Occipital lobe (tissue), 2 donors: ENCODE results near the gene CLCA2. TPM values are rescaled to one million over a fixed set of nuclear protein-coding genes. Genes with fewer than 3 reads are reported as not detected.

Experiments used
- DNase-seq: peaks from one replicate; lab custom pipeline; 2025; lab: John Stamatoyannopoulos, UW
- total RNA-seq: library from RNA; depleted of rRNA; stranded (reverse); fragments of >200 nt; gene quantifications from one replicate; pipeline ENCODE4 v1.2.3, GENCODE V29; 2014

Gene CLCA2
- total RNA-seq: under 0.01 TPM

DNA sequence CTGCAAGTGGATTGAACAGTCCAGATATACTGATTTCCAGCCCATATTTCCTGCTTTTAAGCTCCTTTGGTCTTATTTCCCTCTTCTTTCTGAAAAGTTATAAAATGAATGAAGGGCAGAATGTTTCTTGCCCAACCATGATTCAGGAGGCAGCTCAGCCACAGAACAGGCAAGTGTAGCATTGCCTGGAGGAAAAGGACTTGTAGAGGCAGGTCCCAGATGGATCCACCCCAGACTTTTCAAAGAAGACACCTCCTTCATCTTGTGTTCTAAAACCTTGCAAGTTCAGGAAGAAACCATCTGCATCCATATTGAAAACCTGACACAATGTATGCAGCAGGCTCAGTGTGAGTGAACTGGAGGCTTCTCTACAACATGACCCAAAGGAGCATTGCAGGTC is at the start of gene CLCA2:
Gene CLCA2, plus strand, starts transcription at position 299 of the 400 bp plus-strand sequence. Its CDS starts 77 bp downstream, at position 376.
- DNase-seq: no peak

GRCh38 chr1:86375688-86376087 is 48.3 kb upstream of the CLCA2 start:
- DNase-seq: no peak

GRCh38 chr1:86377341-86377740 is 46.6 kb upstream of the CLCA2 start:
- no peak for DNase-seq

DNA sequence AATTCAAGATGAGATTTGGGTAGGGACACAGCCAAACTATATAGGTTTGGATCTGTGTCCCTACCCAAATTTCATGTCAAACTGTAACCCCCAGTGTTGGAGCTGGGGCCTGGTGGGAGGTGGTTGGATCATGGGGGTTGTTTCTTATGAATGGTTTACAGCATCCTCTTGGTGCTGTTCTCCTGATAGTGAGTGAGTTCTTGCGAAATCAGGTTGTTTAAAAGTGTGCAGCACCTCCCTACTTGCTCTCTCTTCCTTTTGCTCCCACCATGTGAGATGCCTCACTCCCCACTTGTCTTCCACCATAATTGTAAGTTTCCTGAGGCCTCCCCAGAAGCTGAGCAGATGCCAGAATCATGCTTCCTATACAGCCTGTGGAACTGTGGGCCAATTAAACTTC is 45.2 kb upstream of the CLCA2 start:
- no peak for DNase-seq

DNA sequence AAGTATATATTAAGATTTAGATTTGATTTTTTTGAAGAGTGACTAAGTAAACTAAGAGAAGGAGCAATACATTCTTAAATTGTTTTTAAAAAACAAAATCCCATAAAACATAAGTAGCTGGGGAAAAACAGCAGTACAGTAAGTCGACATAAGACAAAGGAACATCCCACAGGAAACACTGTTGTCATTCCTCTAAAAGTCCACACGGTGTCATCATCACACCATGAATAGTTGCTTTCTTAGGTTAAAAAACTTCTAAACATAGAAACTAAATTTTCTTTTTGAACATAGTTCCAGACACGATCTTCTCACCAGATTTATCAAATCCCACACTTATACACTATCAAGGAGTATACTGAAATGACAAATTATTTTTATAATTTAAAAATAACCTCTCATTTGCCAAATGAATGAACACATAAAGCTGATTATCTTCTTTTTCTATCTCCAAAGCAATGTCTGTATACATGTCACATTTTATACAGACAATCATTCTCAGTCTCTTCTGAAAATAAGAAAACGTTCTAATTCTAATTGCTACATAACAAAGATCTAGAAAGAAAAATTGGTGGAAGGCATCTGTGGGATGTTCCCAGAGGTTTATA is 43.6 kb upstream of the CLCA2 start:
- no peak for DNase-seq

DNA sequence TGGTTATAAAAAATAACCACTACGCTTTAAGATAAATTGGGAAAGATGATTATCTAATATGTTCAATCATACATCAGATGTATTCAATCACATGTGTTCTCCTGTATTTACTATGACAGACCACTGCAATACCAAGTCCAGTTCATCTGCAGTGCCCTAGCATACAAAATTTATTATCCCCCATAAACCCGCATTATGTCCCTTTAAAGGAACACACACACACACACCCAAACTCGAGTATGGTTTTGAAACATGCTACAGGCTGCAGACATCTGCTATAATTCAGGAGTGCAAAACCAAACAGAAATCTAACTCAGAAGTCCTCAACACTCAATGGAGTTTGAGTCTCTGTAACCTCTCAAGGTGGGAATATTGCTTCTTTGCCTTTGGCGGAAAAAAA is 42.7 kb upstream of the CLCA2 start:
- no peak for DNase-seq

GRCh38 chr1:86382878-86383277 is 41.1 kb upstream of the CLCA2 start:
- DNase-seq: no peak

DNA sequence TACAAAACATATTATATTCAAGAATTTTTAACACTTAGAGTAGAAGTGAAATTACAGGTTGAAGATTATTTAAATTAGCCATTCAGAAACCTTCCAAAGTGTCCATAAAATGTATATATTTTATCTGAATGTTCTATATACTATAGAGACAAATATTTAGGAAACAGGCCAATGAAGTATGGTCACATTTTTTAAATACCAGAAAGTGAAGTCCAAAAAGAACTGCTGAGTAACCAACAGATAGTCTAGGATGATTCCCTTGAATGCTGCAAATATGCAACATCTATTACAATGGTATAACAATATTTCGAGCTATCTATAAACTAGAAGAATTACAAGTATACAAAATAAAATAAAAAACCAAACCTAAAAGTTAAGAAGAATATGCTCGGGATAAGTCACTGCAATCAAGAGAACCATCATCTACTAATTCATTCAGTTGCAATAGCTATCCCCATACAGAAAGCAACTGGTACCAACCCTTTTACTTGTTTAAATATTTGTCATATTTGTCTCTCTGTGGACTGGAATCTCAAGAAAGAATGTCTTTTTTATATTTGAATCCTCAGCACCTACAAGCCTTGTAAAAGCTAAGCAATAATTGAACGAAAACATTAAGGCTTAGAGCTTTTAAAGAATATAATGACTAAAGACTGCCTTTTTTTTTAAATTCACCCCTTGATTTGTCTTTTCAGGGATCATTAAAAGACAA is 35.9 kb upstream of the CLCA2 start:
- no peak for DNase-seq

DNA sequence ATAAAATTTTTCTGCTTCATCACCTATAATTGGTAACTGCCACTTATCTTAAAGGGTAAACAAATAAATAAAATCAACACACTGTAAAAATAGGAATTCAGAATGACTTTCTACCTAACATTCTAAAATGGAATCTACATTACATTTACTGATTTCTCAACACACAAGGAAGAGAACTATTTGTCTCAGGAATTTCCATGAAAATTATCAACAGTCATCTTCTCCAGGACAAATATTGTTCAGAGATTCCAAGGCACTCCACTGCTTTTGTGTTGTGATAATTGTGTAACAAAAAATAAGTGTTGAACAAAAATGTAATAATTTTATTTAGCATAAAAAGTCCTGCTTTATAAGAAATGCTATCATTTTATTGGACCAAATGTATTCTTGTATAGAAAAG is 35.2 kb upstream of the CLCA2 start:
- DNase-seq: no peak

GRCh38 chr1:86389307-86389706 is 34.7 kb upstream of the CLCA2 start:
- DNase-seq: no peak

GRCh38 chr1:86394416-86394815 is 29.6 kb upstream of the CLCA2 start:
- DNase-seq: no peak

DNA sequence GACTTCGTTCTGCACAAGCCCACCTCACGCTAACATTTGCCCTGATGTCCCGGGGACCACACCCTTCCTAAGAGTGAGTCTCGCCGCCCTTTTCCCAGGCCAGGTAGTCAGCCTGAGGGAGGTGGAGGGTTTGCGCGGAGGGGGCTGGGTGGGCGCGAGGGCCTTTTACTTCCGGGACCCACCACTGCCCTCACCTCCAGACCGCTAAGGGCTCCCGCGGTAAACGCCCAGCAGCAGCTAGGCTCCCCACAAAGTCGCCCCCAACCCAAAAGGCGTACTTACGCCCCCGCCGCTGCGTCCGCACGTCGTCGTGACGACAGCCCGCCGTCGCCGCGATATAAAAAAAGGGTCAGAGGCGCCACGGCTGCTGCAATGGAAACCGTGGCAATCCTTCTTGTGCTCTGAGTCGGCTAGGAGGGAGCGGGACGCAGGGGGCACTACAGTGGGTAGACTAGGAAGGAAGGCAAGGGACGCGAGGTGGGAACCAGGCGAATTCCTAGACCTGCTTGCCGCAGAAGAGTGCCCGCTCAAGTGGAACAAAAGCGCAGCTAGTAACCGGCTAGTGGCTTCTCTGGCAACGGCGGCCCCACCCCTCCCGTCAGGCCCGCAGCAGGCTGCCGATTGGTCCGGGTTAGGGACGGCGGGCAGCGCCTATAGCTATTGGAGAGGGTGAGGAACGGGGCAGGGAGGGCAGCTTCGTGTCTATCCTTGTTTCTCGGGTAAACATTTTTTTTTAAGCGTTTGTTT is 28.0 kb upstream of the CLCA2 start, which contains the start of gene ODF2L:
Gene ODF2L, minus strand, starts transcription at position 573 of the 747 bp plus-strand sequence. CDS start 9,296 bp downstream, outside the sequence.
- DNase-seq: peak; percentile 92

DNA sequence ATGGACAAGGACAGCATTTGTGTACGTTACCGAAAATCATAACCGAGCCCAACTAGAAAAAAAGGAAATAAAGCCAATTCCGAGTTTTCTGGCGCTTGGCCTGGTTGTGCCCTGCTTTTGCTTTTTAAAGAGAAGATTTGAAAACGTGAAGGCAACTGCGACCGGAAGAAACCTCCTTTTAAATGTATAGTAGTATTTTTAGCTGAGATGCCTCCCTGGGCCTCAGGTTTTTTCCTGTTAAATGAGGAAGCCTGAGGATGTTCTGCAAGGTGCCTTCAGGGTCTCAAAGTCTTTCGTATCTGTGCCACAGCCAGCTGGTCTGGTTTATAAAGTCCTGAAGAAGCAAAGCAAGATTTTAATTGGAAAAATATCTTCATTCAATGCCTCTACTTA is 27.5 kb upstream of the CLCA2 start:
- DNase-seq: no peak

- no peak for DNase-seq
Measured at GRCh38 chr1:86409416-86410021, 14.5 kb upstream of the CLCA2 start.

- no peak for DNase-seq
Measured at GRCh38 chr1:86410879-86411278, 13.1 kb upstream of the CLCA2 start.

- DNase-seq: no peak
Measured at GRCh38 chr1:86416343-86416742, 7.6 kb upstream of the CLCA2 start.

- DNase-seq: no peak
Measured at GRCh38 chr1:86419277-86419903, 4.6 kb upstream of the CLCA2 start.

GRCh38 chr1:86421601-86422280 is 2.2 kb upstream of the CLCA2 start:
- no peak for DNase-seq

DNA sequence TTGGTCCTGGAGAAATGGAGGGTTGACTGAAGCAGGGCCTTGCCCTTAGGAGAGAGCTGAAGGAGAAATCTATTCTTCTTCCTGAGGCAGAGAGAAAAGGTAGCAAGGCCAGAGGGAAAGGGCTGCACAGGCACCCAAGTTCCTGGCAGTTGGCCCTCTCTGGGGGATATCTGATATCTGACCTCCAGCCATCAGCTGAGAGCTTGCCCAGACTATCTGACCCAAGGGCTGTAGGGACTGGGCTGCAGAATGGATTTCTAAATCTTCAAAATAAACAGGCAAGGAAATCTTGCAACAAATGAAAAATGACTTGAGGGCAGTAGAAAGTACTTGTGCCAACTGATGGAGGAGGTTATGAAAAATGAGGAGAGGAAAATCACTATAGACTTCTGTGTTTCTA is 498 bp upstream of the CLCA2 start:
- no peak for DNase-seq

DNA sequence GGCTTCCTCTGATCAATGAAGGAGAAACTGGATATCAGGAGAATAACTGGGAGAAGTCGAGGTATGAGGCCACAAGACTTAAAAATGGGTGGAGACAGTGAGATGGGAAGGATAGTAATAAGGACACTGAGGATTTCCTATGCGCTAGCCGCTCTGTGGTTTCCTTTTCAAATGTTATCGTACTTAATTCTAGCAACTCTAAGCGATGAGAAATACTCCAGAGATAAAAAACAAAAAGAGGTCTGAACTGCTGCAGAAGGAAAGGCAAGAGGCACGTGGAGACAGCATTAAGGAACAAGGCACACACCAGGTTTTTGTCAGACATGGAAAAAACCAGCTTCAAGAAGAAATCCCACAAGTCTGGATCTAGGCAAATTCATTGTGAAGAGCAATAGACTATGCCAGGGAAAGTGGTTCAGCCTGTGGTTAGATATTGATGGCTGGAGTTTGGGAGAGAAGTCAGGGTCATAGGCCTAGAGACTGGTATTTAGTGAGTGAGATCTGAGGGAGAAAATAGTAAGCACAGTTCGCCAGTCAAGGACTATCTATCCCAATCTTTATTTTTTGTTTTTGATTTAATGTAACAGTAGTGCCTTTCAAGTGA is 5.3 kb downstream of the CLCA2 start:
- DNase-seq: no peak

GRCh38 chr1:86429835-86430234 is 5.9 kb downstream of the CLCA2 start:
- no peak for DNase-seq
